ENCODE data around the gene CTR9.

The CTR9 gene

GRCh38 chr11:10743354-10744000 is 7.6 kb upstream of the CTR9 start:
- peak; percentile 71 for DNase-seq

GRCh38 chr11:10744206-10744605 is 6.8 kb upstream of the CTR9 start:
- DNase-seq: peak; percentile 56

- no peak for DNase-seq
These were observed 4.2 kb upstream of the CTR9 start for GRCh38 chr11:10746871-10747270.

GRCh38 chr11:10747733-10748132 is 3.3 kb upstream of the CTR9 start:
- peak; percentile 32 for DNase-seq

GRCh38 chr11:10749476-10749875 is 1.6 kb upstream of the CTR9 start:
- DNase-seq: peak; percentile 34

- no peak for DNase-seq
These were observed 515 bp downstream of the CTR9 start for GRCh38 chr11:10751581-10751940.

- no peak for DNase-seq
These were observed 1.0 kb downstream of the CTR9 start for GRCh38 chr11:10752061-10752460.

- no peak for DNase-seq
These were observed 1.4 kb downstream of the CTR9 start for GRCh38 chr11:10752486-10752885.

GRCh38 chr11:10758957-10759356 is 7.9 kb downstream of the CTR9 start:
- peak; percentile 79 for DNase-seq

- no peak for DNase-seq
These were observed 10.1 kb downstream of the CTR9 start for GRCh38 chr11:10761085-10761698.

- DNase-seq: peak; percentile 61
These were observed 11.1 kb downstream of the CTR9 start for GRCh38 chr11:10762185-10762584.

GRCh38 chr11:10762913-10763421 is 11.9 kb downstream of the CTR9 start:
- DNase-seq: no peak

- DNase-seq: no peak
These were observed 12.7 kb downstream of the CTR9 start for GRCh38 chr11:10763766-10764165.

- no peak for DNase-seq
These were observed 13.4 kb downstream of the CTR9 start for GRCh38 chr11:10764412-10764811.

- peak; percentile 69 for DNase-seq
These were observed 19.7 kb downstream of the CTR9 start for GRCh38 chr11:10770626-10771254.

- DNase-seq: no peak
These were observed 20.4 kb downstream of the CTR9 start for GRCh38 chr11:10771457-10771856.

GRCh38 chr11:10774811-10775210 is 23.8 kb downstream of the CTR9 start:
- DNase-seq: no peak

GRCh38 chr11:10777393-10777793 is 26.3 kb downstream of the CTR9 start:
- no peak for DNase-seq

- DNase-seq: peak; percentile 64
These were observed 26.8 kb downstream of the CTR9 start for GRCh38 chr11:10777806-10778205.

GRCh38 chr11:10778217-10778970 is 27.3 kb downstream of the CTR9 start:
- DNase-seq: no peak

- no peak for DNase-seq
These were observed 28.0 kb downstream of the CTR9 start for GRCh38 chr11:10779086-10779485.

GRCh38 chr11:10780040-10780439 is 29.0 kb downstream of the CTR9 start:
- DNase-seq: no peak

All from hematopoietic multipotent progenitor cell treated with erythropoietin and hydrocortisone succinate and interleukin-3 and kit ligand, for 4 days (in vitro differentiated cells).